ENCODE measurements around the gene CREG1.

CREG1 gene

DNA sequence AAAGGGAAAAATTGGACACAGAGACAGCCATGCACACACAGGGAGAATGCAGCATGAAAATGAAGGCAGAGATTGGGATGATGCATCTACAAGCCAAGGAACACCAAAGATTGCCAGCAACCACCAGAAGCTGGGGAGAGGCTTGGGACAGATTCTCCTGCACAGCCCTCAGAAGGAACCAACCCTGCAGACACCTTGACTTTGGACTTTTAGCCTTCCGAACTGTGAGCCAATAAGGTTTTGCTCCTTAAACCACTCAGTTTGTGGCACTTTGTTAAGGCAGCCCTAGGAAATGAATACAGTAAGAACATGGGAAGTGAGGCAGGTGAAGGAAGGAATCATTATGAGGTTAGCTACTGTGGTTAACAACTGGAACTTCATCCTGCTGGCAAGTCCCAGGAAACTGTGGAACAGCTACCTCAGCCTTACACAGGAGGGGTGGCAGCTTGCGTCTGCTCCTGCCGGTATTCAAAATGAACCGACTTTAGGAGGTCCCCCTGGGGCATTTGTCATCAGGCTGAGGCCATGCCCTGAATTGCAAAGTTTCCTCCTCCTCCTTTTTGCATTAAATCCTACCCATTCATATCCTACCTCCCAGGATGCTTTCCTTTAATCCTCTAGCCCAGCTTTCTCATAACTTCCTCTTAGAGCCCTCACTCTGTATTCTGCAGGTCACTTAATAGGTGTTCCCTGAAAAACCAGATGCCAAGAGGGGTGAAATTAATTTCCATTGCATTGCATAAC, 50.7 kb downstream of the CREG1 start:
- no peak for DNase-seq

DNA sequence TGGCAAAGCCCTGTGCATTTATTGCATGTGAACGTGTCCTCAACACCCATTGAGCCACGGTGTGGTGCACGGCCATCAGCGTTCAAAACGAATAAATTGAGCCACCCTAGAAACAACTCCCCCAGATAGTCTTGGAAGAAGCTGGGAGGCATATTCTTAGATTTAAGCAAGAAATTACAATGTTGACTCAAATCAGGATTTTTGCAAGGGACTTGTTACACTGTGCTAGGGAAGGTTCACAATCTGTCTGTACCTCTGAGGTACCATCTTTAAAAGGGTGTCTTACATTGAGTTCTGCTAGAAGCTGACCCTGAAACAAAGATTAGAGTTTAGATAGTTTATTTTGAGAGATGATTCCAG, 51.4 kb downstream of the CREG1 start:
- DNase-seq = no peak

- DNase-seq = no peak
These were observed 51.9 kb downstream of the CREG1 start for GRCh38 chr1:167501515-167502191.

DNA sequence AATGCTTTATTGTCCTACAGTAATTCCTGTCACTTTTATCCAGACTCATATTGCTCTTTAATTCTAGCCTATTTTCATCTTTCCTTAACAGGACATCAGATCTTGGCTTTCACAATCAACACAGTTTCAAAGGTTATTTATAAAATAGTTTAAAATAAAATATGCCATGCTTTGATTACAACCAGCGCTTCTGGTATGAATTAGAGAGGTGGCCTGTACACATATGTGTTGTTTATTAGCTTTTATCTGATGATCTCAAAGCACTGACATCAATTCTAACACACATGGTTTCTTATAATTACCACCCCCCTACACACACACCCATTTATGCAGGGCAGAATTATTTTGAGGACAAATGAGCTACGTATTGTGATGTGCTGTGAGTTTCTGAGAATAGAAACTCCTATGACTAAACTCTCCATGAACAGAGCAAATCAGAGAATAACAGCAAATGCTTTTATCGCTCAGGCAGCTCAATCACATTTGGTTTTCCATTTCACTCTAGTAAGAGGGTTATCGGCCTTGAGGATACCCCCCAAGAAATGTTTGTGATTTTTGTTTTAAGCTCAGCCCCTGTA, 53.2 kb downstream of the CREG1 start:
- DNase-seq = no peak

- DNase-seq = peak; percentile 64
These were observed 53.9 kb downstream of the CREG1 start for GRCh38 chr1:167499664-167500101.

DNA sequence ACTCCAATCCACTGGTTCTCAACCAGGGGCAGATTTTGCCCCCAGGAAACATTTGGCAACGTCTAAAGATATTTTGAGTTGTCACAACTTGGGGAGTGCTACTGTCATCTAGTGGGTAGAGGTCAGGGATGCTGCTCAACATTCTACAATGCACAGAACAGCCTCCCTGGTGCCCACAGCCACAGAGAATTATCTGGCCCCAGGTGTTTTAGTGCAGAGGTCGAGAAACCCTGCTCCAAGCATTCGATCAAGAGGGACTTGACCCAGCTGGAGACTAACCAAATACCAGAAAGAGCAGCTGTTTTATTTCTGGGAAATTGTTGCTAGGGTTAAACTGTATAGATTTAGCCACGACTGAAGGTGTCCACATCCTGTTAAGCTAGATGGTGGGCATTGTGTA, 54.5 kb downstream of the CREG1 start:
- DNase-seq = no peak

GRCh38 chr1:167496797-167497619, 56.6 kb downstream of the CREG1 start:
- DNase-seq = peak; percentile 14

DNA sequence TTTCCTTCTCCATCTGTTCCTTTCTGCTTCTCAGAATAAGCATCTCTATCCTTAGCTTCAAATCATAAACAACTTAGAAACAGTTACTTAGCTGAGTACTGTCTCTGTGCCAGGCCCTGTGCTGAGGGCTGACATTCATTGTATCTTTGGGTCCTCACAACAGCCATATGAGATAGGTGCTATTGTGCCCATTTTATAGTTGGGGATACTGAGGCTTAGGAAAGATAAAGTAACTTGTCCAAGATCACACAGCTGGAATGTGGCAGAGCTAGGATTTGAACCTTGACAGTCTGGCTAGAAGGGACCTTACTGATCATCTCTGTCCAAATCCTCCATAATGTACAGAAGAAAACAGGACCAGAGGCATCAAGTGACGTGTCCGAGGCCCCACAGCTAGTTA, 60.2 kb downstream of the CREG1 start:
- DNase-seq = no peak

GRCh38 chr1:167492481-167492910, 61.1 kb downstream of the CREG1 start:
- DNase-seq = no peak

- DNase-seq = peak; percentile 71
These were observed 61.7 kb downstream of the CREG1 start for GRCh38 chr1:167491586-167492461.

All from MV-4-11 (cell line).